Mesothelial cell of epicardium (in vitro differentiated cells): Measurements from ENCODE around the gene LIMS2. TPM values are rescaled to one million over a fixed set of nuclear protein-coding genes. Genes with fewer than 3 reads are reported as not detected.

Source experiments
- DNase-seq, 2 experiments: peaks; one replicate each; pipeline ENCODE4 v3.0.0; 2021; ENCODE audit warnings: low spot score in 2 of 2; ENCODE audit not compliant: unreplicated experiment in 2 of 2
- H3K27ac Mint-ChIP-seq: 2 replicates; pipeline ENCODE4 v1.8.0; 2021; ENCODE audit warnings: mixed read lengths
- H3K27me3 Mint-ChIP-seq: 2 replicates; pipeline ENCODE4 v1.8.0; 2021; ENCODE audit warnings: low read depth, mixed read lengths
- H3K36me3 Mint-ChIP-seq: 2 replicates; pipeline ENCODE4 v1.8.0; 2021; ENCODE audit warnings: mixed read lengths
- H3K4me1 Mint-ChIP-seq: 2 replicates; pipeline ENCODE4 v1.8.0; 2021; ENCODE audit warnings: mixed read lengths
- H3K4me3 Mint-ChIP-seq: 2 replicates; pipeline ENCODE4 v1.8.0; 2021; ENCODE audit warnings: mild to moderate bottlenecking, moderate library complexity, mixed read lengths
- H3K9me3 Mint-ChIP-seq: 2 replicates; pipeline ENCODE4 v1.8.0; 2021; ENCODE audit warnings: mixed read lengths
- CTCF ChIP-seq: fragments of 200-600 bp; sonication (generic); IDR thresholded peaks from one replicate; pipeline ENCODE4 v1.5.0; 2021; ENCODE audit warnings: antibody characterized with exemption; ENCODE audit not compliant: unreplicated experiment
- total RNA-seq: library from RNA; stranded (reverse); gene quantifications from 3 replicates; pipeline ENCODE4 v1.2.1, GENCODE V29; 2021

The LIMS2 gene
- total RNA-seq, 1 donor from 2014 or later = 11.9 TPM

- Mint-ChIP-seq H3K9me3 (peaks cover 8% of the 10 kb centered on the region), H3K27ac (no peak overlapping the region), H3K4me1 (peaks cover 4% of the 10 kb centered on the region), H3K36me3 (no peaks in the 10 kb centered on the region), H3K27me3 (peaks cover 46% of the 10 kb centered on the region), H3K4me3 (peak overlapping the region; percentile 40)
- no peak for TF ChIP-seq CTCF
- no peak for DNase-seq
Observed at GRCh38 chr2:127664065-127664894, 11.1 kb downstream of the LIMS2 start.

GRCh38 chr2:127663566-127664064 is 11.7 kb downstream of the LIMS2 start:
- H3K4me1 Mint-ChIP-seq = peaks cover 4% of the 10 kb centered on the region
- H3K27me3 Mint-ChIP-seq = peaks cover 46% of the 10 kb centered on the region
- peak overlapping the region; percentile 26 for H3K4me3 Mint-ChIP-seq
- no peaks in the 10 kb centered on the region for H3K36me3 Mint-ChIP-seq
- no peak for TF ChIP-seq CTCF
- DNase-seq = no peak
- peaks cover 8% of the 10 kb centered on the region for H3K9me3 Mint-ChIP-seq
- H3K27ac Mint-ChIP-seq = no peak overlapping the region

GRCh38 chr2:127662937-127663565 is 12.3 kb downstream of the LIMS2 start:
- peaks cover 4% of the 10 kb centered on the region for H3K4me1 Mint-ChIP-seq
- DNase-seq = no peak
- no peak overlapping the region for H3K4me3 Mint-ChIP-seq
- H3K27me3 Mint-ChIP-seq = peaks cover 46% of the 10 kb centered on the region
- TF ChIP-seq CTCF = no peak
- H3K9me3 Mint-ChIP-seq = peaks cover 8% of the 10 kb centered on the region
- H3K27ac Mint-ChIP-seq = no peak overlapping the region
- H3K36me3 Mint-ChIP-seq = no peaks in the 10 kb centered on the region

GRCh38 chr2:127661949-127662510 is 13.3 kb downstream of the LIMS2 start:
- Mint-ChIP-seq H3K27me3 (peaks cover 40% of the 10 kb centered on the region), H3K4me3 (no peak overlapping the region), H3K36me3 (no peaks in the 10 kb centered on the region), H3K9me3 (no peaks in the 10 kb centered on the region), H3K27ac (no peak overlapping the region), H3K4me1 (peaks cover 4% of the 10 kb centered on the region)
- TF ChIP-seq CTCF = no peak
- no peak for DNase-seq

- no peak for TF ChIP-seq CTCF
- peaks cover 4% of the 10 kb centered on the region for H3K4me1 Mint-ChIP-seq
- no peak overlapping the region for H3K4me3 Mint-ChIP-seq
- H3K36me3 Mint-ChIP-seq = no peaks in the 10 kb centered on the region
- peaks cover 32% of the 10 kb centered on the region for H3K27me3 Mint-ChIP-seq
- no peak for DNase-seq
- no peaks in the 10 kb centered on the region for H3K9me3 Mint-ChIP-seq
- H3K27ac Mint-ChIP-seq = no peak overlapping the region
Observed at GRCh38 chr2:127661072-127661649, 14.2 kb downstream of the LIMS2 start.
